HG02678 (cell line): ENCODE results near the gene ODAD2.
"Not testable (repeated sequence)": the region's sequence is repeated elsewhere in the genome, so short reads cannot be mapped to it uniquely, and the experiment has no call there.

ENCODE experiments used
- ATAC-seq: cut with Tn5 transposase; IDR thresholded peaks from one replicate; pipeline ENCODE4 v1.9.1; 2021; ENCODE audit warnings: mild to moderate bottlenecking, moderate library complexity; ENCODE audit not compliant: unreplicated experiment

Gene ODAD2

DNA sequence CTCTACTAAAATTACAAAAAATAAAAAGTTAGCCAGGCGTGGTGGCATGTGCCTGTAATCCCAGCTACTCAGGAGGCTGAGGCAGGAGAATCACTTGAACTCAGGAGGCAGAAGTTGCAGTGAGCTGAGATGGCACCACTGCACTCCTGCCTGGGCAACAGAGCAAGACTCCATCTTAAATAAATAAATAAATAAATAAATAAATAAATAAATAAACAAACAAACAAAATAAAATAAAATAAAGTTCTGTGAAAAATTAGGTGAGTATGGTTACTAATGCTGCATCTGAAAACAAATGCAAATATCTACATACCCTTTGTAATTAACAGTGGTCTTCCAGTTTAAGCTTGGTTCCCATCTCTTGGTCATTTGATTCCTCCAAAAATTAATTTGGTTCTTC lies 28.1 kb downstream of the ODAD2 start:
- not testable (repeated sequence) for ATAC-seq

DNA sequence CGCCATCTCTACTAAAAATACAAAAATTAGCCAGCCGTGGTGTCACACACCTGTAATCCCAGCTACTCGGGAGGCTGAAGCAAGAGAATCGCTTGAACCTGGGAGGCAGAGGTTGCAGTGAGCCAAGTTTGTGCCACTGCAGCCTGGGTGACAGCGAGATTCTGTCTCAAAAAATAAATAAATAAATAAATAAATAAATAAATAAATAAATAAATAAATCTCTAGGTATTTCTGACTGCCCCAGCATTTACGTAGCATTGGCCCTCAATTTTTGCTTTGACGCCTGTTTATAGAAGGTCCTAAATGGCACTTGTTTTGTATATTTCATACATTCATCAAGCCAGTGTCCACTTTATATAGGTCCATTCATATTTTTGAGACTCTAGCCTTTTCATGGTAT lies 28.9 kb downstream of the ODAD2 start:
- not testable (repeated sequence) for ATAC-seq

DNA sequence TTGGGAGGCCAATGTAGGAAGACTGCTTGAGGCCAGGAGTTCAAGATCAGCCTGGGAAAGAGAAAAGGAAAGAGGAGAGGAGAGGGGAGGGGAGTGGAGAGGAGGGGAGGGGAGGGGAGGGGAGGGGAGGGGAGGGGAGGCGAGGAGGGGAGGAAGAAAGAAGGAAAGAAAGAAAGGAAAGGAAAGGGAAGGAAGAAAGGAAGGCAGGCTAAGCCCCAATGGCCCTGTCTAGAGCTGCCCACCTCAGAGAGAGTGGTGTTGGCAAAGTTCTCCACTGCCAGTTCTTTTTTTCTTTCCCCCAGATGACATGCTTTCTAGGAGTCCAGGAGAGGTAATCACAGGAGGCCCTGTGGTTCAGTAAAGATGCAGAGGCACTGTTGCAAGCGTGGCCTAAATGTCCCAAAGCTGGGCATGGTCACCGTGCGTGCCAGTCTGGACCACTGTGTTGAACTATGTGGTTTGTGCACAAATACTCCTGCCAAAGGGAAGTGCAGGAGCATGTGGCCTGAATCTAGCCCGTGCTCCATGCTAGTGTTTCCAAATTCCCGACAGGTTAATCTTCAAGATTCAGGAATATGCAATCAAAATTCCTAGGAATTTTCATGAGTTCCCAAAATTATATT lies 39.7 kb downstream of the ODAD2 start:
- no peak for ATAC-seq

GRCh38 chr10:27958383-27958782 lies 40.5 kb downstream of the ODAD2 start:
- ATAC-seq: peak; percentile 82

- no peak for ATAC-seq
Measured at GRCh38 chr10:27950242-27950564, 48.7 kb downstream of the ODAD2 start.

DNA sequence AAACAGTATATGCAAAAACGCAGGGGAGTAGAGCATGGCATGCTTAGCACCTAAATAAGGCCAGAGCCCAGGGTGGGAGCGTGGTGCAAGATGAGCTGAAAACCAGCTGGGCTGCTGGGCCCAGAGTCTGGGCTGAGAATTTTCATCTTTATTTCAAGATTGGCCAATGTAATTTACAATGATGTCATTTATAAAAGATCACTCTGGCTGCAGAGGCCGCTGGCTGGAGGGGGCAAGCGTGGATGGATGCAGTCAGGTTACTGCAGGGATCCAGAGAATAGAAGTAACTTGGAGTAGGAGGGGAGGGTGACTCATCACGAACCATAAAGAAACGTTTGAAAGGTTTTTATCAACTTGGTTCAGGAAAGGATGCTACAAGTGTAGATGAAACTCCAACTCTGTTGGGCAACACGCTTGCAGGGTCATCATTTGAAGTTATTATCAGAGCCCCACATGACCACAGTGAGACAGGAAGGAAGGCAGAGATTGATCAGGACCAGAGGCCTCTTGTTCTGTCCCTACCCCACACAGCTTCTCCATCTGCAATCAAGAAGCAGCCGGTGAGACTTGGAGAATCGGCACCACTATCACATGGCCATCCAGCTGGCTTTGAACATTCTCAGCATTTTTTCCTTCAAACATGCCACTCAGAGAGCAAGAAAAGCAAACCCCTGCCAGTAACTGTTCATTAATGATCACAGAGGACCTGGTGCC lies 49.2 kb downstream of the ODAD2 start:
- ATAC-seq: no peak

- no peak for ATAC-seq
Measured at GRCh38 chr10:27948186-27948585, 50.7 kb downstream of the ODAD2 start.

- ATAC-seq: no peak
Measured at GRCh38 chr10:27947540-27947939, 51.3 kb downstream of the ODAD2 start.

- ATAC-seq: no peak
Measured at GRCh38 chr10:27944005-27944404, 54.9 kb downstream of the ODAD2 start.

DNA sequence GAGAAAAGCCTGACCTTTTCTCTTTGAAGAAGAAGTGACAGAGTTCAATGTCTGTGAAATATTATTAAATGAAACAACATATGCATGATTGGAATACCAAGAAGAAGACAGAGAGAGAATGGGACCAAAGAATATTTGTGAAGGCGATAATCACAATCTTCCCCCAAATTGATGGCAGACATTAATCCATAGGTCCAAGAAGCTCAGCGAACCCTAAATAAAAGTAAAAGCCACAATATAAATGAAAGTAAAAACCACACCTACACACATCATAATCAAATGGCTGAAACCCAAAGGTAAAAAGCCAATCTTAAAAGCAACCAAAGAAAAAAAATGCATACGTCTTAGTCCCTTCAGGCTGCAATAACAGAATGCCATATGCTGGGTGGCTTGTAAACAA lies 84.0 kb downstream of the ODAD2 start:
- ATAC-seq: no peak

DNA sequence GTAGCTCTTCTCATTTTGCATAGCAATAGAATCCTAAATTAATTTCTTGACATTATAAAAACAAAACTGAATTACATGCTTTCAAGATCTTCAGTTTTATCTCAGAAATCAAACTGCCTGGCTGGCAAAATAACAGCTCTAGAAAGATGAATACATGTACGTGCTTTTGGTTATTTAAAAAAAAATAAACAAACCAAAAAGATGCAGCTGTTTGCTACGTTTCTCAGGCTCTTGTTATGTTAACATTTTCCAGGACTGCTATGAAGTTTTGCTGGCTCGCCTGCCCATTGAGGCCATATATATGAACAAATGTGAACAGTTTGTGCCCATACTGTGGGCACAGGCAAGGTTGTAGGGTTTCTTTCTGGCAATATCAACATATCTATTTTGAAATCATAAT lies 86.6 kb downstream of the ODAD2 start:
- ATAC-seq: no peak

- ATAC-seq: no peak
Measured at GRCh38 chr10:27911539-27911938, 87.3 kb downstream of the ODAD2 start.

DNA sequence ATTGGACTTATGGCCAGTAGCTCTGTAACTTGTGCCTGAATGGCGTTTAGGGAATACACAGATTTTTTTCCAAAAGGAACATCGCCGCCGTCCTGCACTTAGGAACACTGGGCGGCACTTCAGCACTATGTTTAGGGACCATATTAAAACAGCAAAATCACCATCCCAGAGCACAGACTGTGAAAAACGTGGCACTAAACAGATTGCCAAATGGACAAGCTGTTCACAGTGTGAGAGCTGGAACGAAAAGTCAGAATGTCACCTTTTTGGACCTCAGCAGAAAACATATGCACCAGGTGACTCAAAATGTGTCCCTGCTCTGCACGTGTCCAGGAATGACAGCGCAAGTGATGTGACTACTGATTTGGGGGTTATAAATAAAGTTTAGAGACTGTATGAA lies 87.9 kb downstream of the ODAD2 start:
- ATAC-seq: no peak

DNA sequence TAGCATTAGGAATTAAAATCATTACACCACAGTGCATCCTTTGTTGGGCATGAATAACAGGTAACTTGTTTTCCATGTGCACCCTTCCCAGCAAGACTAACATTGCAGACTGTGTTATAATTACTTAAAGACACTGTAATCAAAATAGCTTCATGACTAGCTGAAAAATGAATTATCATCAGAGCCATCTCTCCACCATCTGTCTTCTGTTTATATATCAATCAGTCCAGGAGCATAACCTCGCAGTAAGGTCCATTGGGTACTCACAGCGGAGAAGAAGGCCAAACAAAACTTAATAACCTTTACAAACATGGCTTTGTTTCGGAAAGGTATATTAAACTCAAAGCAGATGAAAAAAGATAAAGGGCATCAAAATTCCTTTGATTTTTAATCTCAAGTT lies 90.6 kb downstream of the ODAD2 start:
- no peak for ATAC-seq

GRCh38 chr10:27899485-27899884 lies 99.4 kb downstream of the ODAD2 start:
- not testable (repeated sequence) for ATAC-seq

GRCh38 chr10:27899058-27899457 lies 99.8 kb downstream of the ODAD2 start:
- no peak for ATAC-seq

DNA sequence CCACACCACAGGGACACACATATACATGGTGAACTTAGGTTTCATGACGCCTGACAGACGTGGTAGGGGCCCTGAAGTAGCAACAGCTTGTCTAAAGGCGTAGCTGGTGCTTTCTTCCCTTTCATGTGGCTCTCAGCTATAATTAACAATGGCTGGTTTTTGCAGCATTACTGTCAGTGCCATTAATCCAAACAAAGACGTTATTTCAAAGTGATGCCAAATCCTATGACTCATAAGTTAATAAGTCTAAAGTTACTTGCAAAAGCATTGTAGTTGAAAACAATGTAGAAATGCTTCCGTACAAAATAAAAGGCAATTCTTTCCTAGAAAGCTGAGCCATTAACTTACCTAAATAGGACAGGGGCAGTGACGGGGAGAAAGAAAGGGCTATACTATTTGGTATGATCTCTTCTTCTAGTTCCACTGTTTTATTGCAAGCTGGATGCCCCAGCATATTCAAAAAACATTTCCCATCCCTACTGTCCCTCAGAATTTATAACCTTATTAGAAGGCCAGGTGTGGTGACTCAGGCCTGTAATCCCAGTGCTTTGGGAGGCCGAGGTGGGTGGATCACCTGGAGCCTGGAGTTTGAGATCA lies 105.4 kb downstream of the ODAD2 start:
- ATAC-seq: no peak

GRCh38 chr10:27890971-27891370 lies 107.9 kb downstream of the ODAD2 start:
- no peak for ATAC-seq

DNA sequence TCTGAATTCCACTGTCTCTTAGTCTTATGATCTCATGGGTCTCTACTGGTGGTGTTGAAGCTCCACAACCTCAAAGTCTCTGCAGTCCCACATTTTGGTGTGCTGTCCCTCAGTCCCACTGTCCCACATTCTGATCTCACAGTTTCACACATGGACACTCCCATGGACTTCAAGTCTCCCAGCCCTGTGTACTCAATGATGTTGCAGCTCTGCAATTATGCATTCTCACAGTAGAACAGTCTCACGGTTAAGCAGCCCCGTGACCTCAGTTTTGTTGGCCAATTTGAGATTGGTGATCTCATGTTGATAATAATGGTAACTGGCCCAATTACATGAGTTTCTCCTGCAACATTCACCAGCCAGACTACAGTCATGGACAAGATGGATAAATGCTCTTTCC lies 109.4 kb downstream of the ODAD2 start:
- no peak for ATAC-seq

GRCh38 chr10:27884185-27884641 lies 114.7 kb downstream of the ODAD2 start:
- no peak for ATAC-seq

- no peak for ATAC-seq
Measured at GRCh38 chr10:27878281-27878680, 120.6 kb downstream of the ODAD2 start.

- ATAC-seq: no peak
Measured at GRCh38 chr10:27865221-27865635, 133.7 kb downstream of the ODAD2 start.
